ENCODE measurements around the gene EXOC3L1.

EXOC3L1 gene

DNA sequence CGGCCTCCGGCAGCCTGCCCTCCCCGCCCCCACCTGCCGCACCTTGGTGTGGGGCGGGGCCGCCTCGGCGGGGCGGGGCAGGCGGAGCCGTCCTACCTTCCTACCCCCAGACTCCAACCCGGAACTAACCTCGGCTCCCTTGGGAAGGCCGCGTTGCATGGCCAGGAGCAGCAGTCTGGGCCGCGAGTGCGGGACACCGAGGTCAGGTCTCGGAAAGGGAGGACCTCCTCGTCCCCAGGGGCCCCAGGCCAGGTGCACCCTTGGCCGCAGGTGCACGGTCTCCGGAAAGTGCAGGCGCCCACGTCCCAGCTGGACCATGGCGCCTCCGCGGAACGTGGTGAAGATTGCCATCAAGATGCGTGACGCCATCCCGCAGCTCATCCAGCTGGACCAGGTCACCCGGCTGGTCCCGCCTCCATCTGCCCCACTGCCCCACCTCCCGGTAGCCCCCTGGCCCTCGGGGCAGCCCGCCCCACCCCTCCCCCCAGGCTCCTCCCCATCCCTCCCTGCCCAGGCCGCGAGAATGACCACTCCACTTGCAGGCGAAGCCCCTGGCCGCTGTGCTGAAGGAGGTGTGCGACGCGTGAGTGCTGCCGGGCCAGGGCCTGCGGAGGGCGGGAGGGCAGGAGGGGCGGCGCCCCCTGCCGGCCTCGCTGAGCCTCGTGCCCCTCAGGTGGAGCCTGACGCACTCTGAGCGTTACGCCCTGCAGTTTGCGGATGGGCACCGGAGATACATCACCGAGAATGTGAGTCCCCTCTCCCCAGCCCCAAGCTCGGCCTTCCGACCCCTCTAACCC is 9.3 kb upstream of the EXOC3L1 start, which contains the start of gene ELMO3:
ELMO3 (plus strand) TSS at position 121 of the 797 bp plus-strand sequence; CDS start at position 317, 196 bp downstream.
- in situ Hi-C loops (cut with MboI; ENCODE audit: low sequenced_read_pairs), result no loop called here

- in situ Hi-C loops (cut with MboI; ENCODE audit: low sequenced_read_pairs), result no loop called here
Observed at GRCh38 chr16:67198238-67198734, 8.3 kb upstream of the EXOC3L1 start.

DNA sequence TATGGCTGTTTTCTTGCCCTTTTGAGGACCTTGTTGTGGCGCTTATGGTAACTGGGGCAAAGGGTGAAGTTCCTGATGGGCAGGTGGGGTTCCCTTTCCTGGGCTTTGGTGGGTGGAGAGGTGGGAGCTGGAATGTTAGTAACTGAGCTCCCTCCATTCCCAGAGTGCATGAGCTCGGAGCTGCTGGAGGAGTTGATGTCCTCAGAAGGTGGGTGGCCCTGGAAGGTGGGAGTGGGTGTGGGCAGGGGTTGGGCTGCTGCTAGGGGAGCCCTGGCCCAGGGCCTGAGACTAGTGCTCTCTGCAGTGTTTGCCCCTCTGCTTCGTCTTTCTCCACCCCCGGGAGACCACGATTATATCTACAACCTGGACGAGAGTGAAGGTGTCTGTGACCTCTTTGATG is 7.8 kb upstream of the EXOC3L1 start:
- in situ Hi-C loops (cut with MboI; ENCODE audit: low sequenced_read_pairs), result no loop called here

GRCh38 chr16:67196881-67197280 is 6.9 kb upstream of the EXOC3L1 start:
- in situ Hi-C loops (cut with MboI; ENCODE audit: low sequenced_read_pairs), result no loop called here

DNA sequence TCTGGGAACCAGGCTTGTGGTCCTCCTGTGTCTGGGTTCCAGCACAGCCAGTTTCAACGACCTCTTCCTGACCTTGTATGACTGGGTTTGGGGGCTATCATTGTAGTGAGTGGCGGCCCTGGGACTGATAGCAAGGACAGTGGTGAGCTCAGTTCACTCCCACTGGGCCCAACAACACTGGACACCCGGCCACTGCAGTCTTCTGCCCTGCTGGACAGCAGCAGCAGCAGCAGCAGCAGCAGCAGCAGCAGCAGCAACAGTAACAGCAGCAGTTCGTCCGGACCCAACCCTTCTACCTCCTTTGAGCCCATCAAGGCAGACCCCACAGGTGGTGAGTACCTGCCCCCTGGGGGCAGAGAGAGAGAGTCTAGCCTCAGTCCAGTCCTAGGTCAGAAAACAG is 5.7 kb upstream of the EXOC3L1 start:
- in situ Hi-C loops (cut with MboI; ENCODE audit: low sequenced_read_pairs), result no loop called here

- in situ Hi-C loops (cut with MboI; ENCODE audit: low sequenced_read_pairs), result no loop called here
Observed at GRCh38 chr16:67194260-67194659, 4.3 kb upstream of the EXOC3L1 start.

- in situ Hi-C loops (cut with MboI; ENCODE audit: low sequenced_read_pairs), result no loop called here
Observed at GRCh38 chr16:67193536-67193935, 3.6 kb upstream of the EXOC3L1 start.

DNA sequence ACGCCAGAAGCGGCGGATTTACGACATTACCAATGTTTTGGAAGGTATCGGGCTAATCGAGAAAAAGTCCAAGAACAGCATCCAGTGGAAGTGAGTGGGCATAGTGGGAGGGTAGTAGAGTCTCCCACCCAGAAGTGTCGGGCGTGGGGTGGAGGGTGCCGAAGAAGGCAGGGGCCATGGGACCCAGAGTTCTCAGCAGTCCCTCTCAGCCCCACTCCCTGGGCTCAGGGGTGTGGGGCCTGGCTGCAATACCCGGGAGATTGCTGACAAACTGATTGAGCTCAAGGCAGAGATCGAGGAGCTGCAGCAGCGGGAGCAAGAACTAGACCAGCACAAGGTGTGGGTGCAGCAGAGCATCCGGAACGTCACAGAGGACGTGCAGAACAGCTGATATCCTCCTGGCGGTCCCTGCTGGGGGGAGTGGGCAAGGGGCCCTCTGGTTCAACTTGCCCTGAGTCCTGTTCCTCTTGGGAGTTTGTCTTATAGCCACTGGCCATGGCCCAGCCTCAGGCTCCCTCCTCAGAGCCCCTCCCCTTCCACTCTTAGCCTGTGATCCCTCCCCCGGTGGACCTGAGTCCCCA is 2.9 kb upstream of the EXOC3L1 start:
- in situ Hi-C loops (cut with MboI; ENCODE audit: low sequenced_read_pairs), result no loop called here

DNA sequence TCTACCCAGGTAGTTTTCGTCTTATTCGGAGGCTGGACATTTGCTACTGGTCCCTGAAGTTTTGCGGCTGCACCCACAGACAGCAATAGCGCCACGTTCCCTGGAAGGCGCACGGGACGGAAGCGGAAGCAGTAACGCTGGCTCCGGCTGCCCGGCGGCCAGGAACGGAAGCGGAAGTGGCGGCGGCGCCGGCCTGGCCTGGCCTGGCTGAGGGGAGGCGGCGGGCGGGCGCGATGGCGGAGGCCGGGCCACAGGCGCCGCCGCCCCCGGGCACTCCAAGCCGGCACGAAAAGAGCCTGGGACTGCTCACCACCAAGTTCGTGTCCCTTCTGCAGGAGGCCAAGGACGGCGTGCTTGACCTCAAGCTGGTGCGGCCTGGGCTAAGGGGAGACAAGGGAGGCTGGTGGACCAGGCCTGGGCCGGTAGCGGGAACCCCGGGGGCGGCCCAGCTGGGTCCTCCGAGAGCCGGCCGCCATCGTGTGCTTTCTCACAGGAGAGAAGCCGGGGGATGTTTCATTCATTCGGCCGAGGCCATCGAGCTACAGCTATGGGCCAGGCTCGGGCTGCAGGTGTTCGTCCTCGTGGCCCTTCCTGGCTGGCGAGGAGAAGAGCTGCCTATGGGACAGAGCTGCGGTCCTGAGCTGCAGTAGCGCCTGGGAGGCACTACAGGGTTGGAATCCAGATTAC is 2.2 kb upstream of the EXOC3L1 start, which contains the start of gene E2F4:
E2F4 (plus strand) TSS at position 161 of the 687 bp plus-strand sequence; CDS start at position 234, 73 bp downstream.
- in situ Hi-C loops (cut with MboI; ENCODE audit: low sequenced_read_pairs), result no loop called here

- in situ Hi-C loops (cut with MboI; ENCODE audit: low sequenced_read_pairs), result no loop called here
Observed at GRCh38 chr16:67191411-67191994, 1.6 kb upstream of the EXOC3L1 start.

DNA sequence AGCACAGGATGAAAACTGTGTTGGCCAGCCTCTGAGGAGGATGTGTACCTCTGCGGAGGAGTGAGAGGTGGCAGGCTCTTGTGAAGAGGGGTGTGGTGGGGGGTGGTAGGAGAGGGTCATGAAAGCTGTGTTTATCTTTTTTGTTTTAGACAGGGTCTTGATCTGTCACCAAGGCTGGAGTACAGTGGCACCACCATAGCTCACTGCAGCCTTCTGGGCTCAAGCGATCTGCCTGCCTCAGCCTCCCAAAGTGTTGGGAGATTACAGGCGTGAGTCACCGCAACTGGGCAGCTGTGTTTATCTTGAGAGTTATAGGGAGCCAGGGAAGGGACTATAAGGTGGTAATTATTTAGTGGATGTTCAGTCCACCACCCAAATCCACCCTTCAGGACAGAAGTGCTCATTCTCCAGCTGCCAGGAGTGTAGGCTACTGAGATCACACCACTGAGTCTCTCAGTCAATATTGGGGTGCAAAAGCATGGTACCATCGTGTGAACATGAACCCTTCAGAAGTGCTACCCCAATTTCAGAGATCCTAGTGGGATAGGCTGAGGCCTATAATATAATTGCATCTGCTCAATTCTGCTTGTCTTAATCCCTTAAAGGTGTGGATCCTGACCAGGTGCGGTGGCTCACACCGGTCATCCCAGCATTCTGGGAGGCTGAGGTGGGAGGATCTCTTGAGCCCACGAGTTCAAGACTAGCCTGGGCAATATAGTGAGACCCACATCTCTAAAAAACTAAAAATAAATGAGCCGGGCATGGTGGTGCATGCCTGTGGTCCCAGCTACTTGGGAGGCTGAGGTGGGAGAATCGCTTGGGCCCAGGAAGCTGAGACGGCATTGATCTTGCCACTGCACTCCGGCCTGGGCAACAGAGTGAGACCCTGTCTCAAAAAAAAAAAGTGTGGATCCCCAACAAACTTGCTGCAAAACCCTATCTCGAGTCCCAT is 788 bp upstream of the EXOC3L1 start:
- in situ Hi-C loops (cut with MboI; ENCODE audit: low sequenced_read_pairs), result no loop called here

- in situ Hi-C loops (cut with MboI; ENCODE audit: low sequenced_read_pairs), result no loop called here
Observed at GRCh38 chr16:67188798-67189197, 1.1 kb downstream of the EXOC3L1 start.

- in situ Hi-C loops (cut with MboI; ENCODE audit: low sequenced_read_pairs), result no loop called here
Observed at GRCh38 chr16:67188323-67188722, 1.6 kb downstream of the EXOC3L1 start.

GRCh38 chr16:67187175-67187890 is 2.6 kb downstream of the EXOC3L1 start:
- in situ Hi-C loops (cut with MboI; ENCODE audit: low sequenced_read_pairs), result no loop called here

DNA sequence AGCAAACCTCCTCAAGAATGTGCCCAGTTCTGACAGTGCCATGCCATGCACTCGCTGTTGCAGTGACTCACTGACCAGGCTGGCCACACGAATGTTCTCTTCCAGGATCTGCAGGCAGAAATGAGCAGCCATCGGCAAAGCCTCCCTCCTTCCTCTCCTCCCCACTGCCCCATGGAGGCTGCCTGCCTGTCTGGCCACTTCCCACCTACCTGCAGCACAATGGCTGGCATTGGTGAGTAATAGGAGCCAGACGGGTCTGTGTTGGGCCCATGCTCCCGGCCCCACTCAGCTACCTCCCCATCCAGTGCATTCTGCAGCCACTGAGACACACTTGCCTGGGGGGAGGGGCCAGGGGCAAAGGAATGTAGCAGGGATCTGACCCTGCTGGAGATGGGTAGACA is 3.4 kb downstream of the EXOC3L1 start:
- in situ Hi-C loops (cut with MboI; ENCODE audit: low sequenced_read_pairs), result no loop called here

- in situ Hi-C loops (cut with MboI; ENCODE audit: low sequenced_read_pairs), result no loop called here
Observed at GRCh38 chr16:67185651-67186134, 4.2 kb downstream of the EXOC3L1 start.

- in situ Hi-C loops (cut with MboI; ENCODE audit: low sequenced_read_pairs), result no loop called here
Observed at GRCh38 chr16:67184995-67185650, 4.8 kb downstream of the EXOC3L1 start.

- in situ Hi-C loops (cut with MboI; ENCODE audit: low sequenced_read_pairs), result no loop called here
Observed at GRCh38 chr16:67184453-67184994, 5.4 kb downstream of the EXOC3L1 start.

All from hTERT RPE-1 (cell line).